ENCODE measurements around the gene DNAJB12. TPM values are rescaled to one million over a fixed set of nuclear protein-coding genes. Genes with fewer than 3 reads are reported as not detected.

DNAJB12 gene
- total RNA-seq, 1 experiment from 2014 or later, result 30.9 TPM

DNA sequence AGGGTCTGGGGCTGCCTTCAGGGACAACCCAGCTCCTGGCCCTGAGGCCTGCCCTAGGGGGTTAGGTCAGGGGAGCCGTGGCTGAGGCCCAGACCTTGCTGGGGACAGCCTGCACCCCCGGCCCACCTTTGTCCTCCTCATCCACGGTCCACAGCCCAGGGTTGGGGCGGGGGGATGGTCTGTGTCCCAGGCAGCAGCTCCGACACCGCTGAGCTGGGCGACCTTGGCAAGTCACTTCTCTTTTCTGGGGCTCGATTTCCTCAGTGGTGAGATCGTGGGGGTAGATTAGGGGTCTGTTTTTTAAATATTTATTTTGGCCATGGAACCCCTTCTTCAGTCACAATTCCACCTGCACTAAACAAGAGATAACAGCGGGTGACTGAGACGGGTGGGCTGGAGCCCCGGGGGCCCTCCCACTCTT, 30.9 kb downstream of the DNAJB12 start:
- H4K20me1 ChIP-seq (ENCODE audit: low read length), result no peaks in the 10 kb centered on the region
- H3K4me3 ChIP-seq (ENCODE audit: low read length), result no peak overlapping the region
- ChIA-PET POLR2A (ENCODE audit: unreplicated experiment) (no interaction called here), CTCF (no interaction called here)
- no peaks in the 10 kb centered on the region for H3K27me3 ChIP-seq (ENCODE audit: low read length)
- no peaks in the 10 kb centered on the region for H3K79me2 ChIP-seq (ENCODE audit: low read length)
- no peaks in the 10 kb centered on the region for H3K9me3 ChIP-seq (ENCODE audit: low read length)
- H3K27ac ChIP-seq (ENCODE audit: low read length), result no peak overlapping the region
- no peak overlapping the region for H3K4me2 ChIP-seq (ENCODE audit: low read length)
- intact Hi-C loops (cut with micrococcal nuclease), result no loop called here
- no peak for TF ChIP-seq EZH2phosphoT487 (IDR thresholded peaks at IDR 0.05; ENCODE audit: borderline replicate concordance, low read length)
- TF ChIP-seq, protein P1, sequence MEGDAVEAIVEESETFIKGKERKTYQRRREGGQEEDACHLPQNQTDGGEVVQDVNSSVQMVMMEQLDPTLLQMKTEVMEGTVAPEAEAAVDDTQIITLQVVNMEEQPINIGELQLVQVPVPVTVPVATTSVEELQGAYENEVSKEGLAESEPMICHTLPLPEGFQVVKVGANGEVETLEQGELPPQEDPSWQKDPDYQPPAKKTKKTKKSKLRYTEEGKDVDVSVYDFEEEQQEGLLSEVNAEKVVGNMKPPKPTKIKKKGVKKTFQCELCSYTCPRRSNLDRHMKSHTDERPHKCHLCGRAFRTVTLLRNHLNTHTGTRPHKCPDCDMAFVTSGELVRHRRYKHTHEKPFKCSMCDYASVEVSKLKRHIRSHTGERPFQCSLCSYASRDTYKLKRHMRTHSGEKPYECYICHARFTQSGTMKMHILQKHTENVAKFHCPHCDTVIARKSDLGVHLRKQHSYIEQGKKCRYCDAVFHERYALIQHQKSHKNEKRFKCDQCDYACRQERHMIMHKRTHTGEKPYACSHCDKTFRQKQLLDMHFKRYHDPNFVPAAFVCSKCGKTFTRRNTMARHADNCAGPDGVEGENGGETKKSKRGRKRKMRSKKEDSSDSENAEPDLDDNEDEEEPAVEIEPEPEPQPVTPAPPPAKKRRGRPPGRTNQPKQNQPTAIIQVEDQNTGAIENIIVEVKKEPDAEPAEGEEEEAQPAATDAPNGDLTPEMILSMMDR (conservative IDR thresholded peaks at IDR 0.05; ENCODE audit: low read depth, low read length), result no peak
- DNase-seq (no peak), ATAC-seq (no peak)
- peaks cover 45% of the 10 kb centered on the region for H3K4me1 ChIP-seq (ENCODE audit: insufficient read depth, low read length)
- no peak overlapping the region for H3K9ac ChIP-seq (ENCODE audit: low read length)
- peaks cover 4% of the 10 kb centered on the region for H3F3A ChIP-seq (ENCODE audit: low read length, unreplicated experiment)
- BruUV-seq (replicated peaks), result no TSS peak
- no peaks in the 10 kb centered on the region for H3K9me2 ChIP-seq (replicated peaks; ENCODE audit: low read length)
- H3K36me3 ChIP-seq (ENCODE audit: low read depth, low read length), result no peaks in the 10 kb centered on the region
- no peak overlapping the region for H2AFZ ChIP-seq (ENCODE audit: low read length)

DNA sequence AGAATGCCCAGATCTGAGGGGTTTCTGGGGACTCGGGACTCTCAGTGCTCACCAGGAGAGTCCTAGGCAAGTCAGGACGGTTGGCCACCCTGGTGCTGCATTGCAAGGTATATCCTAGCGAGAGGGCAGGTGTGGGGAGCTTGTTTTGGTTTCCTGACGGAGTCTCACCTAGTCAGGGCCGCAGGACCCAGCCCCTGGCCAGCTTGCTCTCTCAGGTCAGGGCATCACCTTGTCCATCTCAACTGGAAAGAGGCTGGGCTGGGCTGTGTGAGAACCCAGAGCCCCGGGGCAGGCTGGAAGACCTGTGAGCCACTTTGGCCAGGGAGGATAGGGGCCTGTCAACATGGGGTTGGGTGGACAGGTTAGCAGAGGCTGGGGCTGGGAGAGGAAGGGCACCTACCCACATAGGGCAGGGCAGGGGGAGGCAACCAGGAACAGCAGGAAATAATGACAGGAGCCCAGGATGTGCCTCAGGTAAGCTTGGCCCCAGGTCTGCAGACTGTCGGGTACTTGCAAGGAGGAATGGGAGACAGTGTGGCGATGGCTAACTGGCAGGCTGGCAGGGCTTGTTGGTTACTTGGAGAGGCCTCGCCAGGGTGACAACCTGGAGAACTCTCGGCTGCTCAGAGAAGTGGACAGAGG, 31.5 kb downstream of the DNAJB12 start:
- Histone ChIP-seq H3K9me3 (ENCODE audit: low read length) (no peaks in the 10 kb centered on the region), H3K79me2 (ENCODE audit: low read length) (no peaks in the 10 kb centered on the region), H3K4me2 (ENCODE audit: low read length) (no peak overlapping the region), H2AFZ (ENCODE audit: low read length) (no peak overlapping the region), H3K27ac (ENCODE audit: low read length) (no peak overlapping the region; the same call in 1 of the 2 replicates), H3K4me3 (ENCODE audit: low read length) (no peak overlapping the region), H4K20me1 (ENCODE audit: low read length) (no peaks in the 10 kb centered on the region), H3K4me1 (ENCODE audit: insufficient read depth, low read length) (peaks cover 49% of the 10 kb centered on the region), H3F3A (ENCODE audit: low read length, unreplicated experiment) (peaks cover 4% of the 10 kb centered on the region), H3K36me3 (ENCODE audit: low read depth, low read length) (no peaks in the 10 kb centered on the region), H3K27me3 (ENCODE audit: low read length) (no peaks in the 10 kb centered on the region), H3K9me2 (replicated peaks; ENCODE audit: low read length) (no peaks in the 10 kb centered on the region), H3K9ac (ENCODE audit: low read length) (no peak overlapping the region)
- DNase-seq, result no peak
- POLR2A ChIA-PET (ENCODE audit: unreplicated experiment), result no interaction called here
- BruUV-seq (replicated peaks), result no TSS peak
- CTCF ChIA-PET, result no interaction called here
- ATAC-seq, result no peak
- intact Hi-C loops (cut with micrococcal nuclease), result no loop called here
- TF ChIP-seq EZH2phosphoT487 (IDR thresholded peaks at IDR 0.05; ENCODE audit: borderline replicate concordance, low read length), result no peak
- TF ChIP-seq EZH2 (IDR thresholded peaks at IDR 0.05; ENCODE audit: low read length, unreplicated experiment), result no peak
- TF ChIP-seq, protein P1 (conservative IDR thresholded peaks at IDR 0.05; ENCODE audit: low read depth, low read length), result no peak

DNA sequence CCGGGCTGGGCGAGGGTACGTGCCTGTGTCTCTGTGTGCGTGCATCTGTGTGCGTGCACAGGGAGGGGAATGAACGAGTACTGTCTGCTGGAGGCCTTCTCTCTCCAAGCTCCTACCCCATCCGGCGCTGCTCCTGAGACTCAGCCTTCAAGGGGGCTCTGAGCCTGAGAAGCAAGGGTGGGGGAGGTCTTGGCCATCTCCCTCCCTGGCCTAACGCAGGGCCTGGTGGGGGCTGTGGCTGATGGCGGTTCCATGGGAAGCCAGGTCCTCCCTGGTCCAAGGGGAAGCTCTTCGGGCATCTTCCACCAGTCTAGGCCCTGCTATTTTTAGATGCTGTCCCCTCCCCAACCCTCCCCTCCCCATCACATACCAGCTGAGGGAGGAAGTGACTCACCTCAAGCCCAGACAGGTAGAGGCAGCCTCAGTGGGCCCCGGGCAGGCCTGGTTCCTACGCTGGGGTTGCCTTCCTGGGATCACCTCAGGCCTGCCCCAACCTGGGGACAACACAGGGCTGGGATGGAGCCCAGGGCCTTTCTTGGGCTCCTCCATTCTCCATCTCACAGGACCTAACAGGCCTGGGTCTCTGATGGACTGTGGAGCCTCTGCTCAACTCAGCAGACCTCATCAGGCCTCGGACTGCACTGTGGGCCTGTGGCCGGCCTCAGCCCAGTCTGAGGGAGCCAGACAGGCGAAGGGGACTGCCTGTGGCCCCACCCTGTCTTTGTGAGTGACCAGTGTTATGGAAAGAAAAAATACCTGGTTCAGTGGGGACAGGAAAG, 32.2 kb downstream of the DNAJB12 start:
- POLR2A ChIA-PET (ENCODE audit: unreplicated experiment), result no interaction called here
- H3K4me2 ChIP-seq (ENCODE audit: low read length), result no peak overlapping the region
- no peak for ATAC-seq

More for the DNA sequence above, 32.2 kb downstream of the DNAJB12 start:
- no peak overlapping the region for H3K9ac ChIP-seq (ENCODE audit: low read length)
- no peaks in the 10 kb centered on the region for H4K20me1 ChIP-seq (ENCODE audit: low read length)
- H3K4me3 ChIP-seq (ENCODE audit: low read length), result no peak overlapping the region
- no peaks in the 10 kb centered on the region for H3K9me3 ChIP-seq (ENCODE audit: low read length)
- no peaks in the 10 kb centered on the region for H3K9me2 ChIP-seq (replicated peaks; ENCODE audit: low read length)
- intact Hi-C loops (cut with micrococcal nuclease), result no loop called here
- no TSS peak for BruUV-seq (replicated peaks)
- peaks cover 43% of the 10 kb centered on the region for H3K4me1 ChIP-seq (ENCODE audit: insufficient read depth, low read length)
- H3K79me2 ChIP-seq (ENCODE audit: low read length), result no peaks in the 10 kb centered on the region
- peak overlapping the region; percentile 85 for H3K27ac ChIP-seq (ENCODE audit: low read length)
- no peaks in the 10 kb centered on the region for H3K27me3 ChIP-seq (ENCODE audit: low read length)
- CTCF ChIA-PET, result no interaction called here
- no peak overlapping the region for H2AFZ ChIP-seq (ENCODE audit: low read length)
- TF ChIP-seq EZH2 (IDR thresholded peaks at IDR 0.05; ENCODE audit: low read length, unreplicated experiment) (no peak), EZH2phosphoT487 (IDR thresholded peaks at IDR 0.05; ENCODE audit: borderline replicate concordance, low read length) (no peak)
- TF ChIP-seq, protein P1 (conservative IDR thresholded peaks at IDR 0.05; ENCODE audit: low read depth, low read length), result no peak
- DNase-seq, result no peak
- peaks cover 4% of the 10 kb centered on the region for H3F3A ChIP-seq (ENCODE audit: low read length, unreplicated experiment)
- no peaks in the 10 kb centered on the region for H3K36me3 ChIP-seq (ENCODE audit: low read depth, low read length)
